SK-N-SH (cell line): ENCODE measurements around the gene PDE10A.

Experiments used
- CTCF ChIP-seq: fragments of 200-600 bp; sonication (generic); IDR thresholded peaks from 2 replicates; pipeline ENCODE4 v1.6.1; 2017; ENCODE audit warnings: antibody characterized with exemption, mild to moderate bottlenecking, moderate library complexity
- EZH2phosphoT487 ChIP-seq: fragments of 200-600 bp; sonication (generic); IDR thresholded peaks from 2 replicates; pipeline ENCODE4 v1.6.1; 2017; ENCODE audit warnings: low read depth, mixed run types, mild to moderate bottlenecking, antibody characterized with exemption, moderate library complexity, borderline replicate concordance
- FOSL2 ChIP-seq: IDR thresholded peaks from 2 replicates; pipeline ENCODE4 v1.4.0; 2012; ENCODE audit warnings: low read depth, mild to moderate bottlenecking, moderate library complexity, borderline replicate concordance
- JUND ChIP-seq: IDR thresholded peaks from 2 replicates; pipeline ENCODE4 v1.4.0; 2012
- MXI1 ChIP-seq: IDR thresholded peaks from 2 replicates; pipeline ENCODE4 v1.6.1; 2012; ENCODE audit warnings: mild to moderate bottlenecking, low read depth, low read length, improper control_type of control experiment
- NRF1 ChIP-seq: IDR thresholded peaks from 2 replicates; pipeline ENCODE4 v1.6.1; 2012; ENCODE audit warnings: low read depth, mild to moderate bottlenecking, low read length
- POLR2AphosphoS5 ChIP-seq: IDR thresholded peaks from 2 replicates; pipeline ENCODE4 v1.6.1; 2012; ENCODE audit warnings: low read depth, low read length
- RAD21 ChIP-seq: IDR thresholded peaks from 2 replicates; pipeline ENCODE4 v1.6.1; 2012; ENCODE audit warnings: mild to moderate bottlenecking, low read length
- SIN3A ChIP-seq: IDR thresholded peaks from 2 replicates; pipeline ENCODE4 v1.6.1; 2012; ENCODE audit warnings: low read depth, mild to moderate bottlenecking, low read length, moderate library complexity, borderline replicate concordance
- SMC3 ChIP-seq: IDR thresholded peaks from 2 replicates; pipeline ENCODE4 v1.6.1; 2012; ENCODE audit warnings: low read depth, low read length, improper control_type of control experiment
- TAF1 ChIP-seq: IDR thresholded peaks from 2 replicates; pipeline ENCODE4 v1.6.1; 2012; ENCODE audit warnings: low read depth, mild to moderate bottlenecking, low read length, moderate library complexity, borderline replicate concordance
- USF1 ChIP-seq: IDR thresholded peaks from 2 replicates; pipeline ENCODE4 v1.4.0; 2012; ENCODE audit warnings: low read depth, borderline replicate concordance
- TF ChIP-seq, protein P1 (sequence below): IDR thresholded peaks from 2 replicates; pipeline ENCODE4 v1.6.1; 2012; ENCODE audit warnings: mild to moderate bottlenecking, low read depth, low read length, moderate library complexity
- TF ChIP-seq, protein P2 (sequence below): IDR thresholded peaks from 2 replicates; pipeline ENCODE4 v1.4.0; 2012; ENCODE audit warnings: low read depth

DNA sequence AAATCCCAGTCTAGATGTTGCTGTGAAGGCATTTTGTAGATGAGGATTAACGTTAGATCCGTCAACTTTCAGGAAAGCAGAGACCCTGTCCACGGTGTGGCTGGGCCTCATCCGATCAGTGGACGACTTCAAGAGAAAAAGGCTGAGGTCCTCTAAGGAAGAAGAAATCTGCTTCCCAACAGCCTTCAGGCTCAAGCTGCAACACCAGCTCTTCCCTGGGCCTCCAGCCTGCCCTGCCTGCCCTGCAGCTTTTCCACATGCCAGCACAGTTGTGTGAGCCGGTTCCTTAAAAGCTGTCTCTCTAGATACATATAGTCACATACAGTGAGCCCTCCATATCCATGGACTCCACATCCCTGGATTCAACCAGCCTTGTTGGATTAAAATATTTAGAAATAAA is 14.1 kb upstream of the PDE10A start:
- no peak for TF ChIP-seq POLR2AphosphoS5
- TF ChIP-seq CTCF, result no peak
- no peak for TF ChIP-seq USF1
- TF ChIP-seq NRF1, result no peak
- no peak for TF ChIP-seq SIN3A
- no peak for TF ChIP-seq MXI1
- no peak for TF ChIP-seq JUND
- TF ChIP-seq SMC3, result no peak
- no peak for TF ChIP-seq TAF1
- TF ChIP-seq FOSL2, result no peak
- TF ChIP-seq EZH2phosphoT487, result no peak
- TF ChIP-seq RAD21, result no peak
- TF ChIP-seq, protein P1, sequence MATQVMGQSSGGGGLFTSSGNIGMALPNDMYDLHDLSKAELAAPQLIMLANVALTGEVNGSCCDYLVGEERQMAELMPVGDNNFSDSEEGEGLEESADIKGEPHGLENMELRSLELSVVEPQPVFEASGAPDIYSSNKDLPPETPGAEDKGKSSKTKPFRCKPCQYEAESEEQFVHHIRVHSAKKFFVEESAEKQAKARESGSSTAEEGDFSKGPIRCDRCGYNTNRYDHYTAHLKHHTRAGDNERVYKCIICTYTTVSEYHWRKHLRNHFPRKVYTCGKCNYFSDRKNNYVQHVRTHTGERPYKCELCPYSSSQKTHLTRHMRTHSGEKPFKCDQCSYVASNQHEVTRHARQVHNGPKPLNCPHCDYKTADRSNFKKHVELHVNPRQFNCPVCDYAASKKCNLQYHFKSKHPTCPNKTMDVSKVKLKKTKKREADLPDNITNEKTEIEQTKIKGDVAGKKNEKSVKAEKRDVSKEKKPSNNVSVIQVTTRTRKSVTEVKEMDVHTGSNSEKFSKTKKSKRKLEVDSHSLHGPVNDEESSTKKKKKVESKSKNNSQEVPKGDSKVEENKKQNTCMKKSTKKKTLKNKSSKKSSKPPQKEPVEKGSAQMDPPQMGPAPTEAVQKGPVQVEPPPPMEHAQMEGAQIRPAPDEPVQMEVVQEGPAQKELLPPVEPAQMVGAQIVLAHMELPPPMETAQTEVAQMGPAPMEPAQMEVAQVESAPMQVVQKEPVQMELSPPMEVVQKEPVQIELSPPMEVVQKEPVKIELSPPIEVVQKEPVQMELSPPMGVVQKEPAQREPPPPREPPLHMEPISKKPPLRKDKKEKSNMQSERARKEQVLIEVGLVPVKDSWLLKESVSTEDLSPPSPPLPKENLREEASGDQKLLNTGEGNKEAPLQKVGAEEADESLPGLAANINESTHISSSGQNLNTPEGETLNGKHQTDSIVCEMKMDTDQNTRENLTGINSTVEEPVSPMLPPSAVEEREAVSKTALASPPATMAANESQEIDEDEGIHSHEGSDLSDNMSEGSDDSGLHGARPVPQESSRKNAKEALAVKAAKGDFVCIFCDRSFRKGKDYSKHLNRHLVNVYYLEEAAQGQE, result no peak
- TF ChIP-seq, protein P2, sequence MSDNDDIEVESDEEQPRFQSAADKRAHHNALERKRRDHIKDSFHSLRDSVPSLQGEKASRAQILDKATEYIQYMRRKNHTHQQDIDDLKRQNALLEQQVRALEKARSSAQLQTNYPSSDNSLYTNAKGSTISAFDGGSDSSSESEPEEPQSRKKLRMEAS, result no peak
